22Rv1 (cell line): ENCODE results near the gene ANKS1A.

Experiments
- CTCF ChIP-seq: fragments of 450-650 bp; IDR thresholded peaks from 2 replicates; pipeline ENCODE4 v1.5.1; 2017; ENCODE audit warnings: mild to moderate bottlenecking
- ZFX ChIP-seq: fragments of 450-650 bp; IDR thresholded peaks from 2 replicates; pipeline ENCODE4 v1.6.1; 2017; ENCODE audit warnings: antibody characterized with exemption, borderline replicate concordance

GRCh38 chr6:35105078-35105477 lies 216.0 kb downstream of the ANKS1A start:
- TF ChIP-seq CTCF: no peak
- TF ChIP-seq ZFX: no peak
